ENCODE results near the gene ZNF248.
"Not testable (repeated sequence)": the region's sequence is repeated elsewhere in the genome, so short reads cannot be mapped to it uniquely, and the experiment has no call there.

DNA sequence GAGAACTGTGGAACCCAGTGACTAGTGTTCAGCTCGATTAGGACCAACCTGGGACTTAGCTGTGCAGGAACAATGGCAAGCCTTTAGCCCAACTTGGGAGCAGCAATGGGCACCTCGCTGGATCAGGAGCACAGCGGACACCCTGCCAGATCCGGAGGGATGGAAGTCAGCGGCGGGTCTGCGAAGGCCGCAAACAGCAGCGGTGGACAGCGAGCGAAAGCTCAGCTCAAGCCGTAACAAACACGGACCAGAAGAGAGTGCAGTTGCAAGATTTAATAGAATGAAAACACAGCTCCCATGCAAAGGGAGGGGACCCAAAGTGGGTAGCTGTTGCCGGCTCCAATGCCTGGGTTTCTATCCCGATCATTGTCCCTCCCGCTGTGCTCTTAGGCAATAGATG, 1.9 kb upstream of the ZNF248 start:
- TF ChIP-seq, protein P1, sequence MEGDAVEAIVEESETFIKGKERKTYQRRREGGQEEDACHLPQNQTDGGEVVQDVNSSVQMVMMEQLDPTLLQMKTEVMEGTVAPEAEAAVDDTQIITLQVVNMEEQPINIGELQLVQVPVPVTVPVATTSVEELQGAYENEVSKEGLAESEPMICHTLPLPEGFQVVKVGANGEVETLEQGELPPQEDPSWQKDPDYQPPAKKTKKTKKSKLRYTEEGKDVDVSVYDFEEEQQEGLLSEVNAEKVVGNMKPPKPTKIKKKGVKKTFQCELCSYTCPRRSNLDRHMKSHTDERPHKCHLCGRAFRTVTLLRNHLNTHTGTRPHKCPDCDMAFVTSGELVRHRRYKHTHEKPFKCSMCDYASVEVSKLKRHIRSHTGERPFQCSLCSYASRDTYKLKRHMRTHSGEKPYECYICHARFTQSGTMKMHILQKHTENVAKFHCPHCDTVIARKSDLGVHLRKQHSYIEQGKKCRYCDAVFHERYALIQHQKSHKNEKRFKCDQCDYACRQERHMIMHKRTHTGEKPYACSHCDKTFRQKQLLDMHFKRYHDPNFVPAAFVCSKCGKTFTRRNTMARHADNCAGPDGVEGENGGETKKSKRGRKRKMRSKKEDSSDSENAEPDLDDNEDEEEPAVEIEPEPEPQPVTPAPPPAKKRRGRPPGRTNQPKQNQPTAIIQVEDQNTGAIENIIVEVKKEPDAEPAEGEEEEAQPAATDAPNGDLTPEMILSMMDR (conservative IDR thresholded peaks at IDR 0.05 in 1 of 2, IDR thresholded peaks at IDR 0.05 in 1 of 2; ENCODE audit: low read depth in 1 of 2, low read length in 2 of 2), result not testable (repeated sequence)
- not testable (repeated sequence) for TF ChIP-seq EZH2 (IDR thresholded peaks at IDR 0.05; ENCODE audit: low read length, missing control alignments)
